C4-2B (cell line): ENCODE data around the gene FAM78B.

Experiments
- CTCF ChIP-seq: fragments of 450-650 bp; conservative IDR thresholded peaks from 2 replicates; pipeline ENCODE4 v1.5.1; 2017; ENCODE audit warnings: mild to moderate bottlenecking
- ZFX ChIP-seq: fragments of 450-650 bp; IDR thresholded peaks from 2 replicates; pipeline ENCODE4 v1.6.1; 2017

DNA sequence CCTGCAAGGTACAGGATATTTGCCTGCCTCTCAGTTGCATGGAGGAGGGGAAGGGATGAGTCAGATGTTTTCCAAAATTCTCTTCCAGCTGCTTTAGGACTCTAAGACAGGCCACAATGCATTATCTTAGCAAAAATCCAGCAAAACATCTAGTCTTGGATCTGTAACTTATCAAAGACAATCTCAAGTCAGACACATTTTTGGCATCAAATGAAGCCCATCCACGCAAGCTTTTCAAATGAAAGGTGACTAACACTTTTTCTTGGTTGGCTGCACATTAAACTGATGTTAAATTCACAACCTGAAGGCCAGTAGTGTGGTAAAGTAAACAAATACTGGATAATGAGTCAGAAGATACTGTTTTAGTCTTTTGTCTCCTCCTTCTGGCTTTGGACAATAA, 21.3 kb downstream of the FAM78B start:
- TF ChIP-seq CTCF (no peak), ZFX (no peak)
